ENCODE data around the gene LPCAT2. TPM values are rescaled to one million over a fixed set of nuclear protein-coding genes. Genes with fewer than 3 reads are reported as not detected.

LPCAT2 gene
- total and polyA plus RNA-seq, 2 of the 13 experiments (the other 11 are each of a cell fraction or from before 2014, with no cell fraction given): 9.9 to 17.6 TPM

GRCh38 chr16:55465077-55465896 lies 43.6 kb upstream of the LPCAT2 start (continued):
- TF ChIP-seq MXD4 (CRISPR knock-in tag; IDR thresholded peaks at IDR 0.05) (0 out of 2 replicates have a peak, but pooled peaks have one; percentile 36), ZNF619 (CRISPR knock-in tag; IDR thresholded peaks at IDR 0.05) (peak; percentile 81; the same call in 1 of the 2 replicates), ZNF329 (CRISPR knock-in tag; IDR thresholded peaks at IDR 0.05; ENCODE audit: low read depth) (no peak), ZNF317 (CRISPR knock-in tag; IDR thresholded peaks at IDR 0.05) (no peak), MIER3 (CRISPR knock-in tag; IDR thresholded peaks at IDR 0.05; ENCODE audit: borderline replicate concordance) (peak; percentile 69; the same call in 1 of the 2 replicates), ZNF430 (CRISPR knock-in tag; IDR thresholded peaks at IDR 0.05) (0 out of 2 replicates have a peak, but pooled peaks have one; percentile 25), ZNF691 (CRISPR knock-in tag; IDR thresholded peaks at IDR 0.05; ENCODE audit: borderline replicate concordance, low read depth) (peak; percentile 44; the same call in 1 of the 2 replicates), NFE2L2 (IDR thresholded peaks at IDR 0.05; ENCODE audit: low read length) (peak; percentile 46), BCL6 (CRISPR knock-in tag; IDR thresholded peaks at IDR 0.05) (peak; percentile 51), SOX13 (IDR thresholded peaks at IDR 0.05) (no peak), SOX13 (CRISPR knock-in tag; conservative IDR thresholded peaks at IDR 0.05 in 1 of 2, IDR thresholded peaks at IDR 0.05 in 1 of 2) (0 out of 4 replicates have a peak, but pooled peaks of 1 of the 2 experiments have one; percentile 29), ZBTB26 (CRISPR knock-in tag; IDR thresholded peaks at IDR 0.05; ENCODE audit: borderline replicate concordance) (0 out of 2 replicates have a peak, but pooled peaks have one; percentile 57), PPARG (CRISPR knock-in tag; conservative IDR thresholded peaks at IDR 0.05) (0 out of 2 replicates have a peak, but pooled peaks have one; percentile 27), HMGXB4 (CRISPR knock-in tag; IDR thresholded peaks at IDR 0.05; ENCODE audit: borderline replicate concordance in 1 of 2, low read depth in 1 of 2) (peak in 1 of 2 experiments; percentile 79; a peak in 1 of 4 replicates), TSC22D2 (CRISPR knock-in tag; IDR thresholded peaks at IDR 0.05; ENCODE audit: borderline replicate concordance) (peak; percentile 66; the same call in 1 of the 2 replicates), FOXO1 (CRISPR knock-in tag; IDR thresholded peaks at IDR 0.05) (0 out of 2 replicates have a peak, but pooled peaks have one; percentile 42), ZNF687 (CRISPR knock-in tag; IDR thresholded peaks at IDR 0.05) (peak; percentile 39), GLMP (CRISPR knock-in tag; IDR thresholded peaks at IDR 0.05; ENCODE audit: borderline replicate concordance) (no peak)

Data from HepG2 (cell line).